ENCODE measurements around the gene CNGB1. TPM values are rescaled to one million over a fixed set of nuclear protein-coding genes. Genes with fewer than 3 reads are reported as not detected.

The CNGB1 gene
- total RNA-seq, 2 experiments from 2014 or later: not detected

DNA sequence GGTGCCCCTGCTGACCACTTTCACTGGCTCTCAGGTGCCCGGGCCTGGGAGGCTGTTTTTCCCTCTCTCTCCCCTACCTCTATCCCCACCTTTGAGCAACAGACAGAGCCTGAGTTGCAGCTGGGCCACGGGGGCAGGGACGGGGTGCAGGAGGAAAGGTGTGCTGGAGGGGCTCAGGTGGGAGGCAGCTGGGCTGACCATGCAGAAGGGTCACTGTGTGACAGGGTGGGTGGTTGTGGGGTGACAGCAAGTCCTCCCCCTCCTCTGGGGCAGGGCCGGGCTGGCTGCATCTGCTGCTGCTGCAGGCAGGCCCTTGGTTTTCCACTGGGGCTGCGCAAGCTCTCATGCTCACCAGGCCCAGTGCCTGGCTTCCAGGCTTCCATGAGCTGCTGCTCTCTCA, 23.0 kb upstream of the CNGB1 start:
- Histone ChIP-seq H3K27ac (ENCODE audit: low read depth in 1 of 2, low read length in 2 of 2) (peak overlapping the region in 1 of 2 donors; percentile 16), H3K9me3 (ENCODE audit: control insufficient read depth in 1 of 2, insufficient read depth in 1 of 2, low read length in 2 of 2) (no peaks in the 10 kb centered on the region)

DNA sequence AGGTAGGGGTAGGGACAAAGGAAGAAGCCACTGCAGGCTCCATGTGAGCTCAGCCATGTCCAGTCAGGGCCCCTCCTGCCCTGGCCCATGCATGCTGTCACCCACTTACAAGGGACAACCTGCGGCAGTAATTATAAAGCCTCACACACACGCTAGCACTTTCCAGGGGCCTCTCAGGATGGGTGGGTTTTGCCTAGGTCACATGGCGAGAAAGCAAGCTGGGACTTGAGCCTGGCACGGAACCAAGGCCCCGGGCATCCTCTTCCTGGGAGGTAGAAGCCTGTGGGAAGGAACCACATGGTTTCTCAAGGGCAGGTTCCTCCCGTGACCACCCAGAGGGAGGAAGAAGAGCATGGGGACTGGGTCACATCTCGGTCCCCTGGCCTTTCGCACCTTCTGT, 22.5 kb upstream of the CNGB1 start:
- no peak for ATAC-seq (ENCODE audit: poor library complexity)
- POLR2A ChIA-PET: no interaction called here
- Histone ChIP-seq H3K36me3 (ENCODE audit: insufficient read depth, low read length) (peaks cover 46% of the 10 kb centered on the region), H3K27me3 (ENCODE audit: control insufficient read depth in 1 of 2, insufficient read depth in 2 of 2, low read length in 2 of 2) (no peaks in the 10 kb centered on the region), H3K4me1 (ENCODE audit: insufficient read depth, low read length) (peaks cover 56% of the 10 kb centered on the region), H3K9me3 (ENCODE audit: control insufficient read depth in 1 of 2, insufficient read depth in 1 of 2, low read length in 2 of 2) (no peaks in the 10 kb centered on the region), H3K4me3 (ENCODE audit: low read length) (no peak overlapping the region), H3K27ac (ENCODE audit: low read depth in 1 of 2, low read length in 2 of 2) (peak overlapping the region in 1 of 2 donors; percentile 16)
- H3K9me3 Mint-ChIP-seq: no peaks in the 10 kb centered on the region
- peaks cover 29% of the 10 kb centered on the region for H3K36me3 Mint-ChIP-seq (ENCODE audit: low read depth)
- peak overlapping the region; percentile 62 for H3K27ac Mint-ChIP-seq
- intact Hi-C loops (cut with DNase I, micrococcal nuclease): loop anchor here in 1 of 2 experiments (10.0 kb wide), 1 partner anchor 631 kb away; the partner anchor contains the start of gene CNOT1
- peaks cover 32% of the 10 kb centered on the region for H3K4me1 Mint-ChIP-seq (ENCODE audit: low read depth)
- H3K4me3 Mint-ChIP-seq: no peak overlapping the region
- no peaks in the 10 kb centered on the region for H3K27me3 Mint-ChIP-seq
- no peak for DNase-seq
- TF ChIP-seq, protein P1, sequence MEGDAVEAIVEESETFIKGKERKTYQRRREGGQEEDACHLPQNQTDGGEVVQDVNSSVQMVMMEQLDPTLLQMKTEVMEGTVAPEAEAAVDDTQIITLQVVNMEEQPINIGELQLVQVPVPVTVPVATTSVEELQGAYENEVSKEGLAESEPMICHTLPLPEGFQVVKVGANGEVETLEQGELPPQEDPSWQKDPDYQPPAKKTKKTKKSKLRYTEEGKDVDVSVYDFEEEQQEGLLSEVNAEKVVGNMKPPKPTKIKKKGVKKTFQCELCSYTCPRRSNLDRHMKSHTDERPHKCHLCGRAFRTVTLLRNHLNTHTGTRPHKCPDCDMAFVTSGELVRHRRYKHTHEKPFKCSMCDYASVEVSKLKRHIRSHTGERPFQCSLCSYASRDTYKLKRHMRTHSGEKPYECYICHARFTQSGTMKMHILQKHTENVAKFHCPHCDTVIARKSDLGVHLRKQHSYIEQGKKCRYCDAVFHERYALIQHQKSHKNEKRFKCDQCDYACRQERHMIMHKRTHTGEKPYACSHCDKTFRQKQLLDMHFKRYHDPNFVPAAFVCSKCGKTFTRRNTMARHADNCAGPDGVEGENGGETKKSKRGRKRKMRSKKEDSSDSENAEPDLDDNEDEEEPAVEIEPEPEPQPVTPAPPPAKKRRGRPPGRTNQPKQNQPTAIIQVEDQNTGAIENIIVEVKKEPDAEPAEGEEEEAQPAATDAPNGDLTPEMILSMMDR (IDR thresholded peaks at IDR 0.05): no peak
- CTCF ChIA-PET: no interaction called here

More for the DNA sequence above, 23.0 kb upstream of the CNGB1 start:
- intact Hi-C loops (cut with DNase I, micrococcal nuclease): loop anchor here in 1 of 2 experiments (10.0 kb wide), 1 partner anchor 631 kb away; the partner anchor contains the start of gene CNOT1
- Histone ChIP-seq H3K36me3 (ENCODE audit: insufficient read depth, low read length) (peaks cover 46% of the 10 kb centered on the region), H3K4me1 (ENCODE audit: insufficient read depth, low read length) (peaks cover 61% of the 10 kb centered on the region), H3K4me3 (ENCODE audit: low read length) (no peak overlapping the region), H3K27me3 (ENCODE audit: control insufficient read depth in 1 of 2, insufficient read depth in 2 of 2, low read length in 2 of 2) (no peaks in the 10 kb centered on the region)
- Mint-ChIP-seq H3K9me3 (no peaks in the 10 kb centered on the region), H3K4me1 (ENCODE audit: low read depth) (peaks cover 37% of the 10 kb centered on the region), H3K4me3 (no peak overlapping the region), H3K36me3 (ENCODE audit: low read depth) (peaks cover 33% of the 10 kb centered on the region), H3K27ac (peak overlapping the region; percentile 83), H3K27me3 (no peaks in the 10 kb centered on the region)
- ATAC-seq (ENCODE audit: poor library complexity) (no peak), DNase-seq (no peak)
- CTCF ChIA-PET: no interaction called here
- POLR2A ChIA-PET: no interaction called here
- TF ChIP-seq, protein P1 (IDR thresholded peaks at IDR 0.05): no peak

DNA sequence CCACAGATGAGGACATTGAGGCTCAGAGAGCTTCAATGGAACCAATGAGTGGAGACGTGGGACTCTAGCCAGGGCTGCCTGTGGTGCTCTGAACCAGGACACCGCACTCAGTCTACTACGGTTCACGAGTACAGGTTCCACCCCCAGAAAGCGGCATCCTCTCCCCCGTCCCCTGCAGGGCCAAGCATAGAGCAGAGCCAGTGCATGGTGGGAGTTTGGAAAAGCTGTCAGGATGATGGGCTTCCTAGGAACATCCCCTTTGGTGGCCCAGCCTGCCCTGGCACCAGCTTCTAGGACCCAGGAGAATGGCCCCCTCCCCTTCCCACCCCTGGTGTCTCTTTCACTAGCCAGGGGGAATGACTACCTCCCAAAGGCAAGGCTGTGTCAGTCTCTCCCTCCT, 21.2 kb upstream of the CNGB1 start:
- H3K27ac ChIP-seq (ENCODE audit: low read depth in 1 of 2, low read length in 2 of 2): no peak overlapping the region
- no peak overlapping the region for H3K4me3 ChIP-seq (ENCODE audit: low read length)
- intact Hi-C loops (cut with DNase I, micrococcal nuclease): loop anchor here in 1 of 2 experiments (10.0 kb wide), 1 partner anchor 633 kb away; the partner anchor contains the start of gene CNOT1
- Mint-ChIP-seq H3K9me3 (no peaks in the 10 kb centered on the region), H3K4me1 (ENCODE audit: low read depth) (peaks cover 20% of the 10 kb centered on the region), H3K36me3 (ENCODE audit: low read depth) (peaks cover 19% of the 10 kb centered on the region), H3K4me3 (no peak overlapping the region), H3K27ac (peak overlapping the region; percentile 62), H3K27me3 (no peaks in the 10 kb centered on the region)
- TF ChIP-seq, protein P1 (IDR thresholded peaks at IDR 0.05): no peak
- no peaks in the 10 kb centered on the region for H3K9me3 ChIP-seq (ENCODE audit: control insufficient read depth in 1 of 2, insufficient read depth in 1 of 2, low read length in 2 of 2)
- ChIA-PET POLR2A (no interaction called here), CTCF (no interaction called here)
- no peak for DNase-seq
- H3K4me1 ChIP-seq (ENCODE audit: insufficient read depth, low read length): peaks cover 43% of the 10 kb centered on the region
- peaks cover 36% of the 10 kb centered on the region for H3K36me3 ChIP-seq (ENCODE audit: insufficient read depth, low read length)
- no peaks in the 10 kb centered on the region for H3K27me3 ChIP-seq (ENCODE audit: control insufficient read depth in 1 of 2, insufficient read depth in 2 of 2, low read length in 2 of 2)
- no peak for ATAC-seq (ENCODE audit: poor library complexity)
